Astrocyte (in vitro differentiated cells and primary cell): ENCODE results near the gene ABI1. TPM values are rescaled to one million over a fixed set of nuclear protein-coding genes. Genes with fewer than 3 reads are reported as not detected.

Experiments used
- DNase-seq: peaks from one replicate; pipeline ENCODE4 v3.0.0-alpha.2; 2010; ENCODE audit warnings: low read depth
- FAIRE-seq: peaks from 2 replicates; lab custom pipeline; 2011; peaks lifted over from hg19 to GRCh38; lab: Jason Lieb, UNC
- H2AFZ ChIP-seq: 2 replicates; pipeline ENCODE4 v1.6.0; 2012; ENCODE audit warnings: low read depth, low read length, inconsistent platforms
- H3K27ac ChIP-seq: 2 replicates; pipeline ENCODE4 v1.5.1; 2011; ENCODE audit warnings: low read depth, low read length, inconsistent platforms
- H3K27me3 ChIP-seq: 2 replicates; pipeline ENCODE4 v1.6.0; 2011; ENCODE audit warnings: low read length, inconsistent platforms; ENCODE audit not compliant: insufficient read depth
- H3K36me3 ChIP-seq: 2 replicates; pipeline ENCODE4 v1.5.1; 2011; ENCODE audit warnings: low read length, inconsistent platforms; ENCODE audit not compliant: insufficient read depth
- H3K4me1 ChIP-seq: 2 replicates; pipeline ENCODE4 v1.5.1; 2011; ENCODE audit warnings: low read length, inconsistent platforms; ENCODE audit not compliant: insufficient read depth
- H3K4me2 ChIP-seq: 2 replicates; pipeline ENCODE4 v1.6.0; 2012; ENCODE audit warnings: low read length, inconsistent platforms
- H3K4me3 ChIP-seq: 2 replicates; pipeline ENCODE4 v1.5.1; 2011; ENCODE audit warnings: low read depth, mild to moderate bottlenecking, low read length, inconsistent platforms; ENCODE audit not compliant: insufficient read depth
- H3K79me2 ChIP-seq: 2 replicates; pipeline ENCODE4 v1.6.0; 2012; ENCODE audit warnings: mild to moderate bottlenecking, low read length, inconsistent platforms; ENCODE audit not compliant: insufficient read depth
- H3K9ac ChIP-seq: 2 replicates; pipeline ENCODE4 v1.6.0; 2012; ENCODE audit warnings: mild to moderate bottlenecking, low read length, inconsistent platforms
- H3K9me3 ChIP-seq: 2 replicates; pipeline ENCODE4 v1.5.1; 2012; ENCODE audit warnings: low read depth, mild to moderate bottlenecking, low read length, inconsistent platforms; ENCODE audit not compliant: insufficient read depth
- H4K20me1 ChIP-seq: 2 replicates; pipeline ENCODE4 v1.6.0; 2012; ENCODE audit warnings: low read length, inconsistent platforms; ENCODE audit not compliant: insufficient read depth
- H3K27ac Mint-ChIP-seq: one replicate; pipeline ENCODE4 v1.8.0; 2021; ENCODE audit warnings: mild to moderate bottlenecking, mixed read lengths; ENCODE audit not compliant: unreplicated experiment
- H3K27me3 Mint-ChIP-seq: one replicate; pipeline ENCODE4 v1.8.0; 2021; ENCODE audit warnings: low read depth, mixed read lengths; ENCODE audit not compliant: unreplicated experiment
- H3K36me3 Mint-ChIP-seq: one replicate; pipeline ENCODE4 v1.8.0; 2021; ENCODE audit warnings: low read depth, mixed read lengths; ENCODE audit not compliant: unreplicated experiment
- H3K4me1 Mint-ChIP-seq: one replicate; pipeline ENCODE4 v1.8.0; 2021; ENCODE audit warnings: low read depth, mixed read lengths; ENCODE audit not compliant: unreplicated experiment
- H3K4me3 Mint-ChIP-seq: one replicate; pipeline ENCODE4 v1.8.0; 2021; ENCODE audit warnings: mild to moderate bottlenecking, moderate library complexity, mixed read lengths; ENCODE audit not compliant: unreplicated experiment
- H3K9me3 Mint-ChIP-seq: one replicate; pipeline ENCODE4 v1.8.0; 2021; ENCODE audit warnings: mild to moderate bottlenecking, mixed read lengths; ENCODE audit not compliant: unreplicated experiment
- CTCF ChIP-seq: IDR thresholded peaks from 2 replicates; pipeline ENCODE4 v1.5.1; 2011; ENCODE audit warnings: low read depth, mild to moderate bottlenecking, inconsistent platforms, low read length, moderate library complexity; ENCODE audit not compliant: insufficient read depth
- EZH2 ChIP-seq: IDR thresholded peaks from 2 replicates; pipeline ENCODE4 v1.6.1; 2012; ENCODE audit warnings: mild to moderate bottlenecking, low read length, inconsistent platforms; ENCODE audit not compliant: insufficient read depth
- total RNA-seq: library from RNA; stranded (reverse); gene quantifications from 2 replicates; pipeline ENCODE4 v1.2.1, GENCODE V29; 2021

ABI1 gene
- total RNA-seq, 1 donor from 2014 or later: 65.1 TPM

- Histone ChIP-seq H3K4me2 (no peak overlapping the region), H3K27ac (no peak overlapping the region), H3K36me3 (peaks cover 30% of the 10 kb centered on the region), H3K4me1 (no peaks in the 10 kb centered on the region), H3K9ac (no peak overlapping the region), H3K79me2 (no peaks in the 10 kb centered on the region), H2AFZ (no peak overlapping the region), H3K27me3 (no peaks in the 10 kb centered on the region), H3K9me3 (no peaks in the 10 kb centered on the region), H3K4me3 (no peak overlapping the region), H4K20me1 (no peaks in the 10 kb centered on the region)
- Mint-ChIP-seq H3K36me3 (peaks cover 3% of the 10 kb centered on the region), H3K27me3 (no peaks in the 10 kb centered on the region), H3K4me3 (no peak overlapping the region), H3K9me3 (no peaks in the 10 kb centered on the region), H3K4me1 (peaks cover 5% of the 10 kb centered on the region), H3K27ac (no peak overlapping the region)
- DNase-seq (no peak), FAIRE-seq (no peak)
- TF ChIP-seq EZH2 (no peak), CTCF (no peak)
Measured at GRCh38 chr10:26746061-26746460, 114.7 kb downstream of the ABI1 start.

GRCh38 chr10:26743841-26744240 lies 116.9 kb downstream of the ABI1 start:
- Mint-ChIP-seq H3K4me3 (no peak overlapping the region), H3K36me3 (peaks cover 3% of the 10 kb centered on the region), H3K4me1 (peaks cover 5% of the 10 kb centered on the region), H3K27ac (peak overlapping the region; percentile 6), H3K9me3 (no peaks in the 10 kb centered on the region), H3K27me3 (no peaks in the 10 kb centered on the region)
- no peaks in the 10 kb centered on the region for H4K20me1 ChIP-seq
- no peak for FAIRE-seq
- peaks cover 2% of the 10 kb centered on the region for H3K4me1 ChIP-seq
- H3K4me3 ChIP-seq: no peak overlapping the region
- no peaks in the 10 kb centered on the region for H3K79me2 ChIP-seq
- no peak for DNase-seq
- no peak overlapping the region for H3K27ac ChIP-seq
- H3K9me3 ChIP-seq: no peaks in the 10 kb centered on the region
- H3K27me3 ChIP-seq: no peaks in the 10 kb centered on the region
- no peak overlapping the region for H2AFZ ChIP-seq
- H3K9ac ChIP-seq: no peak overlapping the region
- no peak overlapping the region for H3K4me2 ChIP-seq
- TF ChIP-seq CTCF (no peak), EZH2 (no peak)
- peaks cover 30% of the 10 kb centered on the region for H3K36me3 ChIP-seq

- H3K4me3 Mint-ChIP-seq: no peak overlapping the region
- H3K36me3 Mint-ChIP-seq: peaks cover 6% of the 10 kb centered on the region
- DNase-seq (no peak), FAIRE-seq (no peak)
- H3K9ac ChIP-seq: no peak overlapping the region
- H3K36me3 ChIP-seq: peaks cover 28% of the 10 kb centered on the region
- no peaks in the 10 kb centered on the region for H3K9me3 ChIP-seq
- H3K4me1 ChIP-seq: peaks cover 2% of the 10 kb centered on the region
- no peak overlapping the region for H3K4me3 ChIP-seq
- no peak overlapping the region for H3K4me2 ChIP-seq
- TF ChIP-seq EZH2 (no peak), CTCF (no peak)
- H3K27me3 Mint-ChIP-seq: no peaks in the 10 kb centered on the region
- no peaks in the 10 kb centered on the region for H3K27me3 ChIP-seq
- H3K79me2 ChIP-seq: no peaks in the 10 kb centered on the region
- H3K27ac ChIP-seq: no peak overlapping the region
- no peak overlapping the region for H2AFZ ChIP-seq
- no peak overlapping the region for H3K27ac Mint-ChIP-seq
- H3K4me1 Mint-ChIP-seq: peaks cover 7% of the 10 kb centered on the region
- H4K20me1 ChIP-seq: no peaks in the 10 kb centered on the region
- no peaks in the 10 kb centered on the region for H3K9me3 Mint-ChIP-seq
Measured at GRCh38 chr10:26743091-26743490, 117.7 kb downstream of the ABI1 start.
